Liver (tissue), 9 donors: ENCODE data around the gene ZNF599. TPM values are rescaled to one million over a fixed set of nuclear protein-coding genes. Genes with fewer than 3 reads are reported as not detected.

ENCODE experiments used
- DNase-seq: peaks from one replicate; pipeline ENCODE4 v3.0.0-alpha.2; 2017; ENCODE audit warnings: low spot score
- H3K27ac ChIP-seq, 2 donors: one replicate each; pipeline ENCODE4 v1.7.0; 2013; ENCODE audit warnings: inconsistent platforms in 2 of 2, low read length in 2 of 2, control low read depth in 1 of 2, low read depth in 1 of 2, mild to moderate bottlenecking in 1 of 2
- H3K27me3 ChIP-seq, 4 donors: one replicate each; pipeline versions ENCODE4 v1.6.1 to v1.7.0; 2013; ENCODE audit warnings: low read length in 3 of 4, inconsistent platforms in 1 of 4, mild to moderate bottlenecking in 1 of 4, moderate library complexity in 1 of 4; ENCODE audit not compliant: control insufficient read depth in 4 of 4, insufficient read depth in 4 of 4
- H3K36me3 ChIP-seq, 4 donors: one replicate each; pipeline versions ENCODE4 v1.6.1 to v1.7.0; 2013; ENCODE audit warnings: low read length in 3 of 4, mild to moderate bottlenecking in 3 of 4, low read depth in 1 of 4, moderate library complexity in 1 of 4; ENCODE audit not compliant: control insufficient read depth in 4 of 4, insufficient read depth in 3 of 4
- H3K4me1 ChIP-seq, 4 donors: one replicate each; pipeline versions ENCODE4 v1.6.1 to v1.7.0; 2013; ENCODE audit warnings: low read length in 3 of 4, mild to moderate bottlenecking in 3 of 4, moderate library complexity in 1 of 4; ENCODE audit not compliant: control insufficient read depth in 4 of 4, insufficient read depth in 4 of 4
- H3K4me3 ChIP-seq, 3 donors: one replicate each; pipeline versions ENCODE4 v1.6.1 to v1.7.0; 2013; ENCODE audit warnings: low read length in 3 of 3, control low read depth in 1 of 3, low read depth in 1 of 3, mild to moderate bottlenecking in 1 of 3
- H3K9ac ChIP-seq, 2 donors: one replicate each; pipeline ENCODE4 v1.7.0; 2013; ENCODE audit warnings: low read length in 2 of 2, mild to moderate bottlenecking in 2 of 2, moderate library complexity in 2 of 2, control low read depth in 1 of 2, low read depth in 1 of 2
- H3K9me3 ChIP-seq, 4 donors: one replicate each; pipeline versions ENCODE4 v1.6.1 to v1.7.0; 2013; ENCODE audit warnings: low read length in 3 of 4; ENCODE audit not compliant: control insufficient read depth in 4 of 4
- HNF4A ChIP-seq, 2 donors: conservative IDR thresholded peaks; 2 replicates each; pipeline ENCODE4 v1.6.1; 2016; ENCODE audit warnings: antibody characterized with exemption in 2 of 2, mild to moderate bottlenecking in 2 of 2
- NR2F2 ChIP-seq: IDR thresholded peaks from 2 replicates; pipeline ENCODE4 v1.6.1; 2016; ENCODE audit warnings: antibody characterized with exemption
- RXRA ChIP-seq, 2 donors: IDR thresholded peaks; 2 replicates each; pipeline ENCODE4 v1.6.1; 2017 to 2018; ENCODE audit warnings: antibody characterized with exemption in 2 of 2, mild to moderate bottlenecking in 1 of 2
- TAF1 ChIP-seq: conservative IDR thresholded peaks from 2 replicates; pipeline ENCODE4 v1.6.1; 2016; ENCODE audit warnings: antibody characterized with exemption, mild to moderate bottlenecking
- YY1 ChIP-seq: IDR thresholded peaks from 2 replicates; pipeline ENCODE4 v1.6.1; 2016; ENCODE audit warnings: antibody characterized with exemption, mild to moderate bottlenecking
- WGBS: extraction: QIAGEN DNeasy Blood & Tissue Kit; methylation state at CpG from one replicate; pipeline ENCODE4 v1.1.7; 2013; 5-methylcytosine and 5-hydroxymethylcytosine counted together
- polyA plus RNA-seq, 2 donors: library from polyadenylated mRNA; stranded (reverse) in 1 of 2; unstranded in 1 of 2; fragments of 200-250 nt in 1 of 2; fragments of >200 nt in 1 of 2; fragmentation: Nextera tagmentation in 1 of 2; extraction: Ambion mirVana in 1 of 2; gene quantifications; one replicate each; pipeline versions ENCODE4 v1.2.1 to v1.2.3, GENCODE V29; 2013 to 2015
- total RNA-seq, 2 donors: library from RNA; depleted of rRNA; stranded (reverse); fragments of >200 nt; gene quantifications; one replicate each; pipeline ENCODE4 v1.2.3, GENCODE V29; 2014
- TF ChIP-seq, protein P1 (sequence below): IDR thresholded peaks from 2 replicates; pipeline ENCODE4 v1.6.1; 2016; ENCODE audit warnings: antibody characterized with exemption, mild to moderate bottlenecking
- TF ChIP-seq, protein P2 (sequence below): IDR thresholded peaks from 2 replicates; pipeline ENCODE4 v1.6.1; 2016; ENCODE audit warnings: antibody characterized with exemption
- donor health status: healthy.
- donor health status: healthy.
- donor health status: healthy.
- donor health status: healthy.
- donor health status: healthy.

The ZNF599 gene
- total and polyA plus RNA-seq, 4 donors = 1.5 to 2.6 (median 2.1) TPM

DNA sequence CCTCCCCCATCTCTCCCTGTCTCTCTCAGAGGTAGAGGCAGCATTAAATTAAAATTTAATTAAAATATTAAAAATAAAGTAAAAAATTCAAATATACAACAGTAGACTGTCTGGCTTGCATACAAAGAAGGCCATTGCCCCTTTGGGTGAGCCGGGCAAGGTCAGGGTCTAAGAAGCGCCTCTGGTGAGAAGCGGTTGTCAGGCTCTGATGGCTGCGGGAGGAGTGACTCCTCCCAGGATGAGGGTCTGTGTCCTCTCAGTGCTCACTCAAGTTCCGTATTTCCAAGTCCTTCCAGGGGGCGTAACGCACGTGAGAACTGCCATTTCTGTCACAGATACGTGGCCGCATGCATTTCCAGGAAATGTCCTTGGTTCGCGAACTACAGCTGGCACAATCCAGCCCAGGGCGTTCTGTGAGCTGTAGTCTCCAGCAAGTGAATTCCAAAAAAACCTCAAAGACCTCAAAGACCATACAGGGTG is 39.7 kb downstream of the ZNF599 start:
- Histone ChIP-seq H3K4me1 (peaks cover 5 to 18% (median 15%) of the 10 kb centered on the region in 4 donors), H3K27ac (peak overlapping the region; percentile 98), H3K9ac (peak overlapping the region; percentile 60 to 91), H3K4me3 (peak overlapping the region; percentile 86 to 97 (median 91)), H3K27me3 (no peaks in the 10 kb centered on the region), H3K36me3 (peaks cover 1 to 27% (median 22%) of the 10 kb centered on the region in 4 donors), H3K9me3 (peaks cover 5 to 21% (median 12%) of the 10 kb centered on the region in 4 donors)
- DNase-seq = no peak
- TF ChIP-seq, protein P1, sequence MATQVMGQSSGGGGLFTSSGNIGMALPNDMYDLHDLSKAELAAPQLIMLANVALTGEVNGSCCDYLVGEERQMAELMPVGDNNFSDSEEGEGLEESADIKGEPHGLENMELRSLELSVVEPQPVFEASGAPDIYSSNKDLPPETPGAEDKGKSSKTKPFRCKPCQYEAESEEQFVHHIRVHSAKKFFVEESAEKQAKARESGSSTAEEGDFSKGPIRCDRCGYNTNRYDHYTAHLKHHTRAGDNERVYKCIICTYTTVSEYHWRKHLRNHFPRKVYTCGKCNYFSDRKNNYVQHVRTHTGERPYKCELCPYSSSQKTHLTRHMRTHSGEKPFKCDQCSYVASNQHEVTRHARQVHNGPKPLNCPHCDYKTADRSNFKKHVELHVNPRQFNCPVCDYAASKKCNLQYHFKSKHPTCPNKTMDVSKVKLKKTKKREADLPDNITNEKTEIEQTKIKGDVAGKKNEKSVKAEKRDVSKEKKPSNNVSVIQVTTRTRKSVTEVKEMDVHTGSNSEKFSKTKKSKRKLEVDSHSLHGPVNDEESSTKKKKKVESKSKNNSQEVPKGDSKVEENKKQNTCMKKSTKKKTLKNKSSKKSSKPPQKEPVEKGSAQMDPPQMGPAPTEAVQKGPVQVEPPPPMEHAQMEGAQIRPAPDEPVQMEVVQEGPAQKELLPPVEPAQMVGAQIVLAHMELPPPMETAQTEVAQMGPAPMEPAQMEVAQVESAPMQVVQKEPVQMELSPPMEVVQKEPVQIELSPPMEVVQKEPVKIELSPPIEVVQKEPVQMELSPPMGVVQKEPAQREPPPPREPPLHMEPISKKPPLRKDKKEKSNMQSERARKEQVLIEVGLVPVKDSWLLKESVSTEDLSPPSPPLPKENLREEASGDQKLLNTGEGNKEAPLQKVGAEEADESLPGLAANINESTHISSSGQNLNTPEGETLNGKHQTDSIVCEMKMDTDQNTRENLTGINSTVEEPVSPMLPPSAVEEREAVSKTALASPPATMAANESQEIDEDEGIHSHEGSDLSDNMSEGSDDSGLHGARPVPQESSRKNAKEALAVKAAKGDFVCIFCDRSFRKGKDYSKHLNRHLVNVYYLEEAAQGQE = peak; percentile 78
- TF ChIP-seq RXRA (IDR thresholded peaks at IDR 0.05) = no peak
- peak in 1 of 2 donors; percentile 19 for TF ChIP-seq HNF4A (conservative IDR thresholded peaks at IDR 0.05)
- 1% methylated on average over 13 of the region's 13 CpGs for WGBS

DNA sequence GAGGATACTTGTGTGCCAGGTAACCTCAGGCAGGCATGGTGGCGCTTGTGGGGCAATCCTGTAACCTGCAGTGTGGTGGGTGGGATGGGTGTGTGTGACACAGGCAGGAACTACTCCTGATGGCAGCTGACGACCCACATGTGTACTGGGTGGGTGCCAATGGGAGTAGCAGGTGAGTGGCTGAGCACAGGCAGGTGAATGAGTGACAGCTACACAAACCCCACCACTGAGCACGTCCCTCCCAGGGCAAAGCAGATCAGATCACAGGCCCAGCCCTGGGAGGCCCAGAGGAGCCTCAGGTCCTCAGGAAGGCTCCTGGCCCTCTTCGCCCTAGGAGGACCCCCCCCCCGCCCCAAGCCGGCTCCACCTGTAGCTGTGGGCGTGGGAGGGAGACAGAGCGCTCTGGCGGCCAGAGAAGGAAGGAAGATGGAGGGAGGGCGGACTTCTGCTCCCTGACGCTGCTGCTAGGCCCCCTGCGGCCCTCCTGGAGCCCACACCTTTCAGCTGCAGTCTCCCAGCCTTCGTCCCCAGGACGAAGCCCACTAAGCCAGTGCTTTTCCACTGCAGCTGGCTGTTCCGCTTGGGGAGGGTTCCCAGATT is 40.3 kb downstream of the ZNF599 start:
- peaks cover 3 to 15% (median 8%) of the 10 kb centered on the region in 4 donors for H3K9me3 ChIP-seq
- no peak for TF ChIP-seq TAF1
- TF ChIP-seq YY1 = no peak
- TF ChIP-seq, protein P2, sequence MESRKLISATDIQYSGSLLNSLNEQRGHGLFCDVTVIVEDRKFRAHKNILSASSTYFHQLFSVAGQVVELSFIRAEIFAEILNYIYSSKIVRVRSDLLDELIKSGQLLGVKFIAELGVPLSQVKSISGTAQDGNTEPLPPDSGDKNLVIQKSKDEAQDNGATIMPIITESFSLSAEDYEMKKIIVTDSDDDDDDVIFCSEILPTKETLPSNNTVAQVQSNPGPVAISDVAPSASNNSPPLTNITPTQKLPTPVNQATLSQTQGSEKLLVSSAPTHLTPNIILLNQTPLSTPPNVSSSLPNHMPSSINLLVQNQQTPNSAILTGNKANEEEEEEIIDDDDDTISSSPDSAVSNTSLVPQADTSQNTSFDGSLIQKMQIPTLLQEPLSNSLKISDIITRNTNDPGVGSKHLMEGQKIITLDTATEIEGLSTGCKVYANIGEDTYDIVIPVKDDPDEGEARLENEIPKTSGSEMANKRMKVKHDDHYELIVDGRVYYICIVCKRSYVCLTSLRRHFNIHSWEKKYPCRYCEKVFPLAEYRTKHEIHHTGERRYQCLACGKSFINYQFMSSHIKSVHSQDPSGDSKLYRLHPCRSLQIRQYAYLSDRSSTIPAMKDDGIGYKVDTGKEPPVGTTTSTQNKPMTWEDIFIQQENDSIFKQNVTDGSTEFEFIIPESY = no peak
- no peak overlapping the region for H3K9ac ChIP-seq
- peak; percentile 36 for DNase-seq
- H3K36me3 ChIP-seq = peaks cover under 1 to 21% (median 17%) of the 10 kb centered on the region in 4 donors
- peak overlapping the region; percentile 23 to 98 for H3K27ac ChIP-seq
- no peaks in the 10 kb centered on the region for H3K27me3 ChIP-seq
- H3K4me1 ChIP-seq = peaks cover 5 to 18% (median 15%) of the 10 kb centered on the region in 4 donors
- peak overlapping the region; percentile 86 to 97 (median 91) for H3K4me3 ChIP-seq
- WGBS = 62% methylated on average over 15 of the region's 15 CpGs

DNA sequence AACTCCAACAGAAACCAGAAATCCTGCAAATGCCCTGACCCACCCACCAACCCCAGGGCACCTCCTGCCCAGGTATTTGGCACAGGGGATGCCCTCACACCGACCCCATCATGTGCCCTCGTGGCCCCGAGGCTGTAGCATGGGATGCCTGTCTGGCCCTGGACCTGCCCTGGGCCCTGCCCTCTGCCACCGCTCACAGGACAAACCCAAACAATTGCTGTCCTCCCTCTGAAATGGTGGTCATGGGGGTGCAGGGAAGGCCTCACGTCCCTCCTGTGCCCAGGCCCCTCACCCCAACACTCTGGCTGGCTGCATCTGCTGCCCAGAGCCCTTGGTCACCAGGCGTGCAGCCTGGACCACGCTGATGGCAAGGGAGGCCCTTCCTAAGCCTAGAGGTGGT is 41.1 kb downstream of the ZNF599 start:
- Histone ChIP-seq H3K9me3 (peaks cover 0 to 12% (median 5%) of the 10 kb centered on the region in 4 donors), H3K4me1 (peaks cover 5 to 18% (median 15%) of the 10 kb centered on the region in 4 donors), H3K27me3 (no peaks in the 10 kb centered on the region), H3K4me3 (no peak overlapping the region), H3K27ac (no peak overlapping the region), H3K9ac (no peak overlapping the region), H3K36me3 (peaks cover 0 to 14% (median 9%) of the 10 kb centered on the region in 4 donors)
- TF ChIP-seq TAF1 (no peak), RXRA (IDR thresholded peaks at IDR 0.05) (no peak), NR2F2 (no peak)
- TF ChIP-seq, protein P1 = no peak
- 87% methylated on average over 7 of the region's 7 CpGs for WGBS
- DNase-seq = no peak
